ENCODE data around the gene ADAP1. TPM values are rescaled to one million over a fixed set of nuclear protein-coding genes. Genes with fewer than 3 reads are reported as not detected.

The ADAP1 gene
- total and polyA plus RNA-seq, 2 of the 8 experiments (the other 6 are each of a cell fraction or from before 2014, with no cell fraction given): 5.8 to 6.1 TPM

GRCh38 chr7:921581-922333 is 32.7 kb downstream of the ADAP1 start:
- no peak overlapping the region for H3K4me3 ChIP-seq (ENCODE audit: extremely low read depth in 1 of 4, insufficient read depth in 2 of 4, low read depth in 3 of 4, low read length in 4 of 4)
- DNase-seq (ENCODE audit: low read depth in 1 of 2, low spot score in 2 of 2) (no peak), FAIRE-seq (no peak)
- POLR2A ChIA-PET (ENCODE audit: partially characterized antibody): interaction anchor here (1.8 kb wide), 1 partner anchor 9 kb away, joined by 8 read pairs; no protein-coding TSS in a partner anchor
- no peaks in the 10 kb centered on the region for H3K23me2 ChIP-seq (ENCODE audit: low read depth, low read length)
- H3K79me2 ChIP-seq (ENCODE audit: control insufficient read depth in 1 of 2, insufficient read depth in 2 of 2, low read length in 2 of 2): no peaks in the 10 kb centered on the region
- H3K9me3 ChIP-seq (ENCODE audit: insufficient read depth in 2 of 2, low read depth in 1 of 2, low read length in 1 of 2): no peaks in the 10 kb centered on the region
- no peak overlapping the region for H2BK12ac ChIP-seq (ENCODE audit: low read depth, low read length)
- no peaks in the 10 kb centered on the region for H4K20me1 ChIP-seq (replicated peaks in 1 of 2; ENCODE audit: control insufficient read depth in 1 of 2, insufficient read depth in 2 of 2, low read length in 2 of 2)
- H3K4ac ChIP-seq (replicated peaks; ENCODE audit: insufficient read length, low read depth, low read length): no peak overlapping the region
- no peak overlapping the region for H2AFZ ChIP-seq (ENCODE audit: low read length)
- no peaks in the 10 kb centered on the region for H3K36me3 ChIP-seq (ENCODE audit: control insufficient read depth in 2 of 4, insufficient read depth in 4 of 4, low read length in 3 of 4)
- no peak overlapping the region for H4K91ac ChIP-seq (replicated peaks; ENCODE audit: insufficient read length, low read length)
- H2AK5ac ChIP-seq (ENCODE audit: low read depth, low read length): no peak overlapping the region
- no peak overlapping the region for H2BK20ac ChIP-seq (ENCODE audit: low read length)
- WGBS, 2 experiments (ENCODE audit: extremely low coverage in 1 of 2, insufficient coverage in 1 of 2, insufficient read length in 1 of 2, insufficient replicate concordance in 2 of 2, low coverage in 1 of 2, low lambda C conversion rate in 2 of 2, missing lambda C conversion rate in 1 of 2): 89% methylated on average over 31 of the region's 36 CpGs; no CpG with 5 or more reads in 1 of the 2 experiments
- H3K4me2 ChIP-seq (ENCODE audit: insufficient read depth in 1 of 2, low read depth in 2 of 2, low read length in 2 of 2): no peak overlapping the region
- H3K27ac ChIP-seq (ENCODE audit: low read depth, low read length): no peak overlapping the region
- no peak overlapping the region for H3K56ac ChIP-seq (replicated peaks; ENCODE audit: insufficient read length, low read depth, low read length)
- no peak overlapping the region for H3K23ac ChIP-seq (ENCODE audit: insufficient read length)
- CTCF ChIA-PET (ENCODE audit: partially characterized antibody): interaction anchor here (0.7 to 1.2 kb wide), 4 partner anchors 13 to 284 kb away, joined by 3 read pairs; no protein-coding TSS in a partner anchor
- 0 out of 2 replicates have a peak overlapping the region, but pooled peaks have one; percentile 9 for H2BK5ac ChIP-seq (ENCODE audit: low read depth, low read length)
- H3K14ac ChIP-seq (ENCODE audit: insufficient read length): no peak overlapping the region
- H3K79me1 ChIP-seq (ENCODE audit: low read depth, low read length): no peaks in the 10 kb centered on the region
- no peak overlapping the region; a peak in 1 of 7 replicates for H3K9ac ChIP-seq (replicated peaks in 1 of 4; ENCODE audit: extremely low read depth in 1 of 4, low read depth in 3 of 4, low read length in 3 of 4)
- H3K4me1 ChIP-seq (replicated peaks in 1 of 4; ENCODE audit: control insufficient read depth in 3 of 4, insufficient read depth in 4 of 4, low read length in 3 of 4): peaks cover 0 to 8% (median 0%) of the 10 kb centered on the region in 4 experiments; a peak in 2 of 7 replicates
- no peak overlapping the region for H4K5ac ChIP-seq (ENCODE audit: insufficient read length, low read depth, low read length)
- no peak overlapping the region for H3K18ac ChIP-seq (ENCODE audit: extremely low read depth, low read length)
- no peak overlapping the region for H2BK120ac ChIP-seq (replicated peaks; ENCODE audit: low read depth, low read length)
- H4K8ac ChIP-seq (ENCODE audit: extremely low read depth, insufficient read depth, low read length): no peak overlapping the region; the same call in 1 of the 2 replicates
- H2BK15ac ChIP-seq (ENCODE audit: low read length): no peak overlapping the region
- no peaks in the 10 kb centered on the region for H3K27me3 ChIP-seq (replicated peaks in 1 of 4; ENCODE audit: control insufficient read depth in 3 of 4, extremely low read depth in 1 of 4, insufficient read depth in 3 of 4, low read length in 3 of 4)
- no peak for TF ChIP-seq E2F6 (IDR thresholded peaks at IDR 0.05)
- TF ChIP-seq POLR2A (IDR thresholded peaks at IDR 0.05; ENCODE audit: control extremely low read depth in 1 of 2, low read depth in 2 of 2, low read length in 2 of 2): no peak
- no peak for TF ChIP-seq ATF3 (IDR thresholded peaks at IDR 0.05; ENCODE audit: insufficient read depth, low read depth, low read length)
- TF ChIP-seq CBX5 (IDR thresholded peaks at IDR 0.05; ENCODE audit: low read depth, low read length): no peak
- no peak for TF ChIP-seq GTF2F1 (IDR thresholded peaks at IDR 0.05; ENCODE audit: borderline replicate concordance, low read depth, low read length)
- no peak for TF ChIP-seq RXRA (IDR thresholded peaks at IDR 0.05; ENCODE audit: insufficient read depth, low read depth, low read length)
- no peak for TF ChIP-seq YY1 (IDR thresholded peaks at IDR 0.05; ENCODE audit: low read depth, low read length)
- TF ChIP-seq TBP (IDR thresholded peaks at IDR 0.05; ENCODE audit: low read depth, low read length): no peak
- TF ChIP-seq CHD1 (IDR thresholded peaks at IDR 0.05; ENCODE audit: low read depth, low read length): no peak
- TF ChIP-seq POU5F1 (IDR thresholded peaks at IDR 0.05; ENCODE audit: low read depth, low read length): no peak
- no peak for TF ChIP-seq MAFK (IDR thresholded peaks at IDR 0.05; ENCODE audit: low read depth, low read length)
- no peak for TF ChIP-seq MAX (IDR thresholded peaks at IDR 0.05)
